T-helper 2 cell treated with Interferon-gamma antibody and Interleukin-4, amounts not matched to agents 100 ng/mL and 5 ng/mL, for 36 hours (primary cell): ENCODE measurements around the gene WDR37. TPM values are rescaled to one million over a fixed set of nuclear protein-coding genes. Genes with fewer than 3 reads are reported as not detected.

ENCODE experiments used
- total RNA-seq: library from RNA; stranded (reverse); gene quantifications from 2 replicates; pipeline ENCODE4 v1.2.3, GENCODE V29; 2022

WDR37 gene
- total RNA-seq, 1 donor from 2014 or later: 26.5 TPM

Other genes with a start within 250 kb of the WDR37 start
- 117 and 119 TPM in 2 replicates for gene LARP4B, start 124.7 kb upstream of the WDR37 start, total RNA-seq
- 70.4 and 75.6 TPM in 2 replicates for gene GTPBP4, start 68.0 kb upstream of the WDR37 start, total RNA-seq
- not detected in 2 replicates for gene IDI2, start 30.5 kb upstream of the WDR37 start, total RNA-seq
- gene IDI1, start 7.3 kb upstream of the WDR37 start, total RNA-seq: 50.0 and 54.4 TPM in 2 replicates